Daoy (cell line): Measurements from ENCODE around the gene FARP2. TPM values are rescaled to one million over a fixed set of nuclear protein-coding genes. Genes with fewer than 3 reads are reported as not detected.
"Not testable (repeated sequence)": the region's sequence is repeated elsewhere in the genome, so short reads cannot be mapped to it uniquely, and the experiment has no call there.

ENCODE experiments used
- DNase-seq: peaks from one replicate; pipeline ENCODE4 v3.0.0-alpha.2; 2015; ENCODE audit warnings: low read depth
- total RNA-seq: library from RNA; depleted of rRNA; stranded (reverse); fragments of >200 nt; shearing (Covaris generic); gene quantifications from 2 replicates; pipeline ENCODE4 v1.2.3, GENCODE V29; 2014; rRNA removed

FARP2 gene
- total RNA-seq = 22.6 and 34.4 TPM in 2 replicates

- peak; percentile 98 for DNase-seq
Measured at GRCh38 chr2:241355983-241356870, at the start of gene FARP2. FARP2 (plus strand) TSS chr2:241356285; CDS start chr2:241373108, 16,823 bp downstream.

GRCh38 chr2:241307055-241307454 lies 49.0 kb upstream of the FARP2 start:
- DNase-seq = no peak

- no peak for DNase-seq
Measured at GRCh38 chr2:241308267-241308666, 47.8 kb upstream of the FARP2 start.

- no peak for DNase-seq
Measured at GRCh38 chr2:241308832-241309500, 47.1 kb upstream of the FARP2 start.

GRCh38 chr2:241309684-241310117 lies 46.4 kb upstream of the FARP2 start:
- DNase-seq = peak; percentile 56

- no peak for DNase-seq
Measured at GRCh38 chr2:241310917-241311566, 45.0 kb upstream of the FARP2 start.

- DNase-seq = no peak
Measured at GRCh38 chr2:241312082-241312481, 44.0 kb upstream of the FARP2 start.

GRCh38 chr2:241313543-241314095 lies 42.5 kb upstream of the FARP2 start:
- no peak for DNase-seq

GRCh38 chr2:241314226-241315092 lies 41.6 kb upstream of the FARP2 start:
- peak; percentile 68 for DNase-seq

- DNase-seq = peak; percentile 100
Measured at GRCh38 chr2:241315093-241315878, 40.8 kb upstream of the FARP2 start, which contains the start of gene HDLBP. HDLBP (minus strand) TSS chr2:241315672; CDS start chr2:241266869, 48,803 bp downstream.

- DNase-seq = no peak
Measured at GRCh38 chr2:241315879-241316631, 40.0 kb upstream of the FARP2 start, which contains the start of gene SEPTIN2. SEPTIN2 (plus strand) TSS chr2:241315925; CDS start chr2:241324233, 8,308 bp downstream.

GRCh38 chr2:241316825-241317224 lies 39.3 kb upstream of the FARP2 start:
- no peak for DNase-seq

GRCh38 chr2:241317391-241317790 lies 38.7 kb upstream of the FARP2 start:
- DNase-seq = no peak

GRCh38 chr2:241318830-241319229 lies 37.3 kb upstream of the FARP2 start:
- DNase-seq = not testable (repeated sequence)

GRCh38 chr2:241320394-241320793 lies 35.7 kb upstream of the FARP2 start:
- DNase-seq = no peak

- no peak for DNase-seq
Measured at GRCh38 chr2:241321033-241321432, 35.1 kb upstream of the FARP2 start.

GRCh38 chr2:241321886-241322285 lies 34.2 kb upstream of the FARP2 start:
- no peak for DNase-seq

GRCh38 chr2:241323778-241324177 lies 32.3 kb upstream of the FARP2 start:
- no peak for DNase-seq

GRCh38 chr2:241324775-241325174 lies 31.3 kb upstream of the FARP2 start:
- DNase-seq = no peak
